Measurements from ENCODE around the gene GNAS. TPM values are rescaled to one million over a fixed set of nuclear protein-coding genes. Genes with fewer than 3 reads are reported as not detected.

GNAS gene
- total and polyA plus RNA-seq, 9 of the 15 experiments (the other 6 are each of a cell fraction or from before 2014, with no cell fraction given) = 128 to 648 (median 266) TPM

GRCh38 chr20:58817748-58818147 lies 34.8 kb upstream of the GNAS start (continued):
- TF ChIP-seq HINFP (tag; conservative IDR thresholded peaks at IDR 0.05; ENCODE audit: low read depth) (no peak), ERF (CRISPR knock-in tag; IDR thresholded peaks at IDR 0.05) (no peak), PTTG1 (tag; IDR thresholded peaks at IDR 0.05; ENCODE audit: low read depth) (no peak)

DNA sequence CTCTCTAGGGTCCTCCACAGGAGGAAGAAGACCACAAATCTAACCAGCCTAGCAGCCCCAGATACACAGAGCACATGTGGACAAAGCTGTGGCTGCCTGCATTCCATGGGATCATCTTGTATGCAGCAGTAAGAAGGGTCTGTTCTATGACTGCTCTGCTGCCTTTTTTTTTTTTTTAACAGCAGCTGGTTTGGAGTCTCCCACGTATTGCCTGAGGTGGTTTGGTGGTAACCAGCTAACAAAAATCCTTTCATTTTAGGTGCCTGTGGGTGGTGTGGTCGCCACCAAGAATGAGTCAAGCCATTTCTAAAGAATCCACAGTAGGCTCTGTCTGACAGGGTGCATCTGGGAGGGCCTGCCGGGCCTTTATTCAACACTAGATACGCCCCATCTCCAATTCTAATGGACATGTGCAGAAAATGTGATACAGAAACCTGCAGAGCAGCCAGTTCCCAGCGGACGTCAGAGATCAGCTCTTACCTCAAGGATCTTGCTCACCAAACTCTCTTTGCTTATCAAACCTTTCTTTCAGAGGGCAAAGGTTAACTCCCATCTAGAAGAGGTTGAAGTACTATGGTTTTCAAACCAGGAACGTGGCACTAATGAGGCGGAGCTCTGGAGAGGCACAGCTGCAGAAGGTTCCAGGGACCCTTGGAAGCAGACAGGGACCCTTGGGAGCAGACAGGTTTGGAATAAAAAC lies 33.8 kb upstream of the GNAS start:
- FAIRE-seq (no peak), DNase-seq (ENCODE audit: extremely low read depth in 1 of 4, low spot score in 3 of 4) (no peak), ATAC-seq (no peak)
- no peak overlapping the region for H3K4me3 ChIP-seq
- no peaks in the 10 kb centered on the region for H3K79me2 ChIP-seq (ENCODE audit: control insufficient read depth, insufficient read depth, low read length)
- no peaks in the 10 kb centered on the region for H3K36me3 ChIP-seq (ENCODE audit: control insufficient read depth, insufficient read depth, low read length)
- ChIA-PET CTCF (ENCODE audit: low intra/inter-chr PET ratio) (no interaction called here), POLR2A (interaction anchor here (0.7 kb wide), 1 partner anchor 177 kb away, joined by 3 read pairs; no protein-coding TSS in a partner anchor)
- no peaks in the 10 kb centered on the region for H4K20me1 ChIP-seq (replicated peaks; ENCODE audit: control insufficient read depth, insufficient read depth, low read length)
- no peak overlapping the region for H3K9ac ChIP-seq (ENCODE audit: insufficient read depth in 1 of 2, low read depth in 2 of 2, low read length in 2 of 2)
- WGBS (ENCODE audit: insufficient coverage, low coverage, missing lambda C conversion rate) = 8% methylated on average over 8 of the region's 8 CpGs
- no TSS peak for BruUV-seq (replicated peaks)
- in situ Hi-C loops (cut with MboI) (loop anchor here (25.0 kb wide), 1 partner anchor 581 kb away; the partner anchor contains the start of gene ANKRD60), intact Hi-C loops (cut with micrococcal nuclease) (loop anchor here (1.0 kb wide), 1 partner anchor 24 kb away; no protein-coding TSS in a partner anchor)
- TF ChIP-seq ZMIZ1 (IDR thresholded peaks at IDR 0.05; ENCODE audit: low read depth in 2 of 2, low read length in 2 of 2) = no peak
- TF ChIP-seq STAG1 (CRISPR knock-in tag; IDR thresholded peaks at IDR 0.05; ENCODE audit: borderline replicate concordance) = no peak
- TF ChIP-seq TCF7 (IDR thresholded peaks at IDR 0.05; ENCODE audit: borderline replicate concordance) = no peak
- no peak for TF ChIP-seq SMC3 (conservative IDR thresholded peaks at IDR 0.05; ENCODE audit: insufficient read depth, low read depth, low read length)
- TF ChIP-seq CREBBP (IDR thresholded peaks at IDR 0.05; ENCODE audit: low read depth, low read length) = no peak
- no peak for TF ChIP-seq SMAD2 (IDR thresholded peaks at IDR 0.05; ENCODE audit: low read depth, low read length)
- no peak for TF ChIP-seq PHF8 (IDR thresholded peaks at IDR 0.05; ENCODE audit: borderline replicate concordance, low read length)
- no peak for TF ChIP-seq SMARCC2 (IDR thresholded peaks at IDR 0.05; ENCODE audit: low read depth)
- TF ChIP-seq, protein P1, sequence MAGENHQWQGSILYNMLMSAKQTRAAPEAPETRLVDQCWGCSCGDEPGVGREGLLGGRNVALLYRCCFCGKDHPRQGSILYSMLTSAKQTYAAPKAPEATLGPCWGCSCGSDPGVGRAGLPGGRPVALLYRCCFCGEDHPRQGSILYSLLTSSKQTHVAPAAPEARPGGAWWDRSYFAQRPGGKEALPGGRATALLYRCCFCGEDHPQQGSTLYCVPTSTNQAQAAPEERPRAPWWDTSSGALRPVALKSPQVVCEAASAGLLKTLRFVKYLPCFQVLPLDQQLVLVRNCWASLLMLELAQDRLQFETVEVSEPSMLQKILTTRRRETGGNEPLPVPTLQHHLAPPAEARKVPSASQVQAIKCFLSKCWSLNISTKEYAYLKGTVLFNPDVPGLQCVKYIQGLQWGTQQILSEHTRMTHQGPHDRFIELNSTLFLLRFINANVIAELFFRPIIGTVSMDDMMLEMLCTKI (IDR thresholded peaks at IDR 0.05; ENCODE audit: partially characterized antibody) = no peak
- no peak for TF ChIP-seq C11orf30 (IDR thresholded peaks at IDR 0.05; ENCODE audit: low read depth)
- TF ChIP-seq DIDO1 (tag; IDR thresholded peaks at IDR 0.05; ENCODE audit: low read depth) = no peak
- H3K27me3 ChIP-seq (ENCODE audit: control insufficient read depth in 2 of 2, insufficient read depth in 2 of 2, low read length in 2 of 2) = peaks cover 3 to 78% of the 10 kb centered on the region in 2 experiments
- no peak overlapping the region for H3K27ac ChIP-seq (ENCODE audit: extremely low read depth, low read depth, low read length)
- H3K9me3 ChIP-seq (replicated peaks; ENCODE audit: control insufficient read depth, insufficient read depth, low read depth, low read length) = no peaks in the 10 kb centered on the region
- H3K4me1 ChIP-seq (replicated peaks in 1 of 2; ENCODE audit: control insufficient read depth in 2 of 2, insufficient read depth in 2 of 2, low read length in 2 of 2) = no peaks in the 10 kb centered on the region
- H3K4me2 ChIP-seq (ENCODE audit: insufficient read depth, low read length) = no peak overlapping the region
- H3K9me1 ChIP-seq (ENCODE audit: control insufficient read depth, insufficient read depth, low read length) = no peaks in the 10 kb centered on the region
- no peak overlapping the region for H2AFZ ChIP-seq (ENCODE audit: low read depth, low read length)
